Measurements from ENCODE around the gene MRPS35.

DNA sequence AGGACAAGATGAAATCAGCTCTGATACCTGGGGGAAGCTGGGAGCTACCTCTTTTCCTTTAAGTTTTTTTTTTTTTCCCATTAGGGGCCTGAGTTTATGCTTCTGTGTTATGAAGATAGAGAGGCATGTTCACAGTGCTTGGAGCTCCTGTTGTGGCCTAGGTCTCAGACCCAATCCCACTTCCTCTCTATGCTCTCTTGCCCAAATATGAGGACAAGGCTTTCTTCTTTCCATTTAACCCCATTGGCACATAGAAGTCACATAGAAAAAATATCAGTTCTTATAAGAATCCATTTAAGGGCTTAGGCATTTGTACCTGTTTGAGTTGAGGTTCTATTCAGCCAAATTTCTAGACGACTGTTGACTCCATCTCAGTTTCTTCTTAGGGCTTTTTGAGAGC lies 12.6 kb downstream of the MRPS35 start:
- TF ChIP-seq, protein P1, sequence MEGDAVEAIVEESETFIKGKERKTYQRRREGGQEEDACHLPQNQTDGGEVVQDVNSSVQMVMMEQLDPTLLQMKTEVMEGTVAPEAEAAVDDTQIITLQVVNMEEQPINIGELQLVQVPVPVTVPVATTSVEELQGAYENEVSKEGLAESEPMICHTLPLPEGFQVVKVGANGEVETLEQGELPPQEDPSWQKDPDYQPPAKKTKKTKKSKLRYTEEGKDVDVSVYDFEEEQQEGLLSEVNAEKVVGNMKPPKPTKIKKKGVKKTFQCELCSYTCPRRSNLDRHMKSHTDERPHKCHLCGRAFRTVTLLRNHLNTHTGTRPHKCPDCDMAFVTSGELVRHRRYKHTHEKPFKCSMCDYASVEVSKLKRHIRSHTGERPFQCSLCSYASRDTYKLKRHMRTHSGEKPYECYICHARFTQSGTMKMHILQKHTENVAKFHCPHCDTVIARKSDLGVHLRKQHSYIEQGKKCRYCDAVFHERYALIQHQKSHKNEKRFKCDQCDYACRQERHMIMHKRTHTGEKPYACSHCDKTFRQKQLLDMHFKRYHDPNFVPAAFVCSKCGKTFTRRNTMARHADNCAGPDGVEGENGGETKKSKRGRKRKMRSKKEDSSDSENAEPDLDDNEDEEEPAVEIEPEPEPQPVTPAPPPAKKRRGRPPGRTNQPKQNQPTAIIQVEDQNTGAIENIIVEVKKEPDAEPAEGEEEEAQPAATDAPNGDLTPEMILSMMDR (IDR thresholded peaks at IDR 0.05): no peak
- TF ChIP-seq POLR2A (IDR thresholded peaks at IDR 0.05) (no peak), EP300 (IDR thresholded peaks at IDR 0.05; ENCODE audit: low read depth) (no peak)

Measured in transverse colon (tissue), 3 donors.